HG02759 (cell line): Measurements from ENCODE around the gene AATF.

Experiments
- ATAC-seq: cut with Tn5 transposase; IDR thresholded peaks from one replicate; pipeline ENCODE4 v1.9.1; 2021; ENCODE audit warnings: mild to moderate bottlenecking, moderate library complexity; ENCODE audit not compliant: unreplicated experiment

Gene AATF

GRCh38 chr17:36977568-36977967 lies 28.8 kb downstream of the AATF start:
- no peak for ATAC-seq

- no peak for ATAC-seq
Observed at GRCh38 chr17:36978810-36979564, 30.2 kb downstream of the AATF start.

GRCh38 chr17:36979565-36979941 lies 30.8 kb downstream of the AATF start:
- ATAC-seq = no peak

- no peak for ATAC-seq
Observed at GRCh38 chr17:36980280-36980761, 31.6 kb downstream of the AATF start.

- ATAC-seq = no peak
Observed at GRCh38 chr17:36983618-36984017, 34.9 kb downstream of the AATF start.

- no peak for ATAC-seq
Observed at GRCh38 chr17:36989173-36989572, 40.4 kb downstream of the AATF start.

GRCh38 chr17:36992701-36993100 lies 43.9 kb downstream of the AATF start:
- ATAC-seq = no peak

- no peak for ATAC-seq
Observed at GRCh38 chr17:36993227-36993626, 44.5 kb downstream of the AATF start.

GRCh38 chr17:36994438-36994837 lies 45.7 kb downstream of the AATF start:
- ATAC-seq = no peak

- ATAC-seq = no peak
Observed at GRCh38 chr17:36999471-36999870, 50.7 kb downstream of the AATF start.

- ATAC-seq = no peak
Observed at GRCh38 chr17:37016780-37017179, 68.0 kb downstream of the AATF start.

GRCh38 chr17:37017404-37017803 lies 68.7 kb downstream of the AATF start:
- no peak for ATAC-seq

- no peak for ATAC-seq
Observed at GRCh38 chr17:37019117-37019740, 70.5 kb downstream of the AATF start.

- no peak for ATAC-seq
Observed at GRCh38 chr17:37019741-37020129, 71.0 kb downstream of the AATF start.

- no peak for ATAC-seq
Observed at GRCh38 chr17:37024181-37024637, 75.5 kb downstream of the AATF start.

- no peak for ATAC-seq
Observed at GRCh38 chr17:37025238-37025637, 76.5 kb downstream of the AATF start.

GRCh38 chr17:37025847-37026530 lies 77.2 kb downstream of the AATF start:
- no peak for ATAC-seq

- no peak for ATAC-seq
Observed at GRCh38 chr17:37026531-37026869, 77.7 kb downstream of the AATF start.

GRCh38 chr17:37028040-37028439 lies 79.3 kb downstream of the AATF start:
- no peak for ATAC-seq

GRCh38 chr17:37031493-37032083 lies 82.8 kb downstream of the AATF start:
- no peak for ATAC-seq

- no peak for ATAC-seq
Observed at GRCh38 chr17:37037590-37038155, 88.9 kb downstream of the AATF start.
